Left ventricle myocardium inferior (tissue), 1 donor: ENCODE results near the gene SLC19A1. TPM values are rescaled to one million over a fixed set of nuclear protein-coding genes. Genes with fewer than 3 reads are reported as not detected.

Experiments used
- DNase-seq: peaks from one replicate; pipeline ENCODE4 v3.0.0-alpha.2; 2020
- H3K27ac ChIP-seq: fragments of 200-600 bp; replicated peaks from 2 replicates; pipeline ENCODE4 v1.8.0; 2021
- H3K27me3 ChIP-seq: fragments of 200-600 bp; 2 replicates; pipeline ENCODE4 v1.8.0; 2021; ENCODE audit warnings: low read depth
- H3K36me3 ChIP-seq: fragments of 200-600 bp; 2 replicates; pipeline ENCODE4 v1.8.0; 2021
- H3K4me1 ChIP-seq: fragments of 200-600 bp; 2 replicates; pipeline ENCODE4 v1.8.0; 2021
- H3K4me3 ChIP-seq: fragments of 200-600 bp; 2 replicates; pipeline ENCODE4 v1.8.0; 2021; ENCODE audit warnings: mild to moderate bottlenecking, moderate library complexity
- H3K9me3 ChIP-seq: fragments of 200-600 bp; replicated peaks from 2 replicates; pipeline ENCODE4 v1.8.0; 2021
- CTCF ChIP-seq: fragments of 200-600 bp; IDR thresholded peaks from 2 replicates; pipeline ENCODE4 v1.8.0; 2021; ENCODE audit warnings: antibody characterized with exemption, mild to moderate bottlenecking, borderline replicate concordance
- intact Hi-C: fragments of 100-400 bp; cut with micrococcal nuclease; formaldehyde crosslinking; loops from one replicate; pipeline ENCODE4 v1.11.0; 2022
- total RNA-seq: library from RNA; stranded (reverse); fragmentation: NEBNext Ultra II Directional; extraction: Animal tissue kit (Norgen Biotek cat#: 25700); gene quantifications from one replicate; pipeline ENCODE4 v1.2.1, GENCODE V29; 2021
- donor health status: DM: no; HTN: yes; CAD: no; lungs with severe emphysema.

SLC19A1 gene
- total RNA-seq, 1 donor from 2014 or later, result 4.9 TPM

- no peak for TF ChIP-seq CTCF
- H3K4me1 ChIP-seq, result peaks cover 7% of the 10 kb centered on the region
- DNase-seq, result no peak
- no peaks in the 10 kb centered on the region for H3K9me3 ChIP-seq
- H3K27me3 ChIP-seq, result peaks cover 12% of the 10 kb centered on the region
- H3K4me3 ChIP-seq, result no peak overlapping the region
- H3K27ac ChIP-seq, result no peak overlapping the region
- H3K36me3 ChIP-seq, result no peaks in the 10 kb centered on the region
- intact Hi-C loops, result no loop called here
Observed at GRCh38 chr21:45546636-45547544, 4.7 kb upstream of the SLC19A1 start.

- no peak overlapping the region for H3K4me3 ChIP-seq
- peaks cover 8% of the 10 kb centered on the region for H3K27me3 ChIP-seq
- H3K9me3 ChIP-seq, result no peaks in the 10 kb centered on the region
- TF ChIP-seq CTCF, result no peak
- H3K27ac ChIP-seq, result no peak overlapping the region
- H3K36me3 ChIP-seq, result no peaks in the 10 kb centered on the region
- intact Hi-C loops, result no loop called here
- peak; percentile 7 for DNase-seq
- H3K4me1 ChIP-seq, result peaks cover 16% of the 10 kb centered on the region
Observed at GRCh38 chr21:45545691-45546531, 3.7 kb upstream of the SLC19A1 start.

GRCh38 chr21:45545236-45545570 lies 3.0 kb upstream of the SLC19A1 start:
- no peak for DNase-seq
- Histone ChIP-seq H3K36me3 (no peaks in the 10 kb centered on the region), H3K9me3 (no peaks in the 10 kb centered on the region), H3K27ac (no peak overlapping the region), H3K4me1 (peaks cover 16% of the 10 kb centered on the region), H3K4me3 (no peak overlapping the region), H3K27me3 (peaks cover 6% of the 10 kb centered on the region)
- no peak for TF ChIP-seq CTCF
- intact Hi-C loops, result no loop called here

GRCh38 chr21:45544449-45545235 lies 2.4 kb upstream of the SLC19A1 start:
- DNase-seq, result peak; percentile 4
- no peak overlapping the region for H3K27ac ChIP-seq
- intact Hi-C loops, result no loop called here
- H3K9me3 ChIP-seq, result no peaks in the 10 kb centered on the region
- H3K4me3 ChIP-seq, result no peak overlapping the region
- H3K4me1 ChIP-seq, result peaks cover 16% of the 10 kb centered on the region
- no peak for TF ChIP-seq CTCF
- no peaks in the 10 kb centered on the region for H3K36me3 ChIP-seq
- peaks cover under 1% of the 10 kb centered on the region for H3K27me3 ChIP-seq
